HUES48 (cell line): ENCODE results near the gene NBEAL2.
A peak's percentile ranks its signal among the peaks of the same experiment; 100 is the strongest.

Experiments used
- H3K27ac ChIP-seq: one replicate; pipeline ENCODE4 v1.7.0; 2013; ENCODE audit warnings: low read depth, low read length, inconsistent platforms
- H3K27me3 ChIP-seq: 2 replicates; pipeline ENCODE4 v1.6.1; 2013; ENCODE audit warnings: mild to moderate bottlenecking, low read length; ENCODE audit not compliant: control insufficient read depth, insufficient read depth
- H3K36me3 ChIP-seq: 2 replicates; pipeline ENCODE4 v1.6.1; 2013; ENCODE audit warnings: low read length; ENCODE audit not compliant: control insufficient read depth, insufficient read depth
- H3K4me1 ChIP-seq: 2 replicates; pipeline ENCODE4 v1.6.1; 2013; ENCODE audit warnings: mild to moderate bottlenecking, low read length; ENCODE audit not compliant: control insufficient read depth, insufficient read depth
- H3K4me3 ChIP-seq: 2 replicates; pipeline ENCODE4 v1.5.1; 2013; ENCODE audit warnings: mild to moderate bottlenecking, low read depth, low read length
- H3K9ac ChIP-seq: 2 replicates; pipeline ENCODE4 v1.6.1; 2013; ENCODE audit warnings: mild to moderate bottlenecking, low read depth, low read length, moderate library complexity
- H3K9me3 ChIP-seq: 2 replicates; pipeline ENCODE4 v1.6.1; 2013; ENCODE audit warnings: low read length; ENCODE audit not compliant: control insufficient read depth, insufficient read depth

The NBEAL2 gene

GRCh38 chr3:46946416-46946815, 33.0 kb upstream of the NBEAL2 start:
- Histone ChIP-seq H3K27me3 (no peaks in the 10 kb centered on the region), H3K9ac (no peak overlapping the region), H3K4me3 (no peak overlapping the region), H3K9me3 (no peaks in the 10 kb centered on the region), H3K27ac (no peak overlapping the region), H3K4me1 (peaks cover 22% of the 10 kb centered on the region), H3K36me3 (peaks cover 5% of the 10 kb centered on the region; the same call in 1 of the 2 replicates)

- H3K27me3 ChIP-seq, result no peaks in the 10 kb centered on the region
- peaks cover 22% of the 10 kb centered on the region for H3K4me1 ChIP-seq
- no peak overlapping the region for H3K27ac ChIP-seq
- no peak overlapping the region for H3K4me3 ChIP-seq
- no peaks in the 10 kb centered on the region for H3K9me3 ChIP-seq
- no peak overlapping the region for H3K9ac ChIP-seq
- peaks cover 2% of the 10 kb centered on the region; the same call in 1 of the 2 replicates for H3K36me3 ChIP-seq
Measured at GRCh38 chr3:46946856-46947545, 32.5 kb upstream of the NBEAL2 start.

- no peaks in the 10 kb centered on the region for H3K27me3 ChIP-seq
- no peaks in the 10 kb centered on the region; the same call in 1 of the 2 replicates for H3K36me3 ChIP-seq
- peaks cover 22% of the 10 kb centered on the region for H3K4me1 ChIP-seq
- H3K27ac ChIP-seq, result no peak overlapping the region
- no peaks in the 10 kb centered on the region for H3K9me3 ChIP-seq
- H3K4me3 ChIP-seq, result no peak overlapping the region
- H3K9ac ChIP-seq, result no peak overlapping the region
Measured at GRCh38 chr3:46947546-46947901, 31.9 kb upstream of the NBEAL2 start.

- Histone ChIP-seq H3K9ac (no peak overlapping the region), H3K4me3 (no peak overlapping the region), H3K27ac (peak overlapping the region; percentile 40), H3K9me3 (no peaks in the 10 kb centered on the region), H3K36me3 (no peaks in the 10 kb centered on the region; the same call in 1 of the 2 replicates), H3K4me1 (peaks cover 21% of the 10 kb centered on the region), H3K27me3 (no peaks in the 10 kb centered on the region)
Measured at GRCh38 chr3:46947981-46948791, 31.3 kb upstream of the NBEAL2 start.

- H3K4me3 ChIP-seq, result no peak overlapping the region
Measured at GRCh38 chr3:46948830-46949671, 30.4 kb upstream of the NBEAL2 start.

GRCh38 chr3:46950177-46950576, 29.3 kb upstream of the NBEAL2 start:
- H3K27me3 ChIP-seq, result no peaks in the 10 kb centered on the region
- H3K9ac ChIP-seq, result no peak overlapping the region
- H3K27ac ChIP-seq, result no peak overlapping the region
- H3K4me1 ChIP-seq, result peaks cover 22% of the 10 kb centered on the region
- H3K36me3 ChIP-seq, result no peaks in the 10 kb centered on the region; the same call in 1 of the 2 replicates
- H3K9me3 ChIP-seq, result no peaks in the 10 kb centered on the region
- H3K4me3 ChIP-seq, result no peak overlapping the region

More at GRCh38 chr3:46948830-46949671, 30.4 kb upstream of the NBEAL2 start:
- Histone ChIP-seq H3K9me3 (no peaks in the 10 kb centered on the region), H3K4me1 (peaks cover 18% of the 10 kb centered on the region), H3K27ac (peak overlapping the region; percentile 40), H3K9ac (no peak overlapping the region), H3K36me3 (no peaks in the 10 kb centered on the region; the same call in 1 of the 2 replicates), H3K27me3 (no peaks in the 10 kb centered on the region)

- Histone ChIP-seq H3K9ac (no peak overlapping the region), H3K9me3 (no peaks in the 10 kb centered on the region), H3K36me3 (no peaks in the 10 kb centered on the region; the same call in 1 of the 2 replicates), H3K4me3 (no peak overlapping the region), H3K4me1 (peaks cover 22% of the 10 kb centered on the region), H3K27ac (no peak overlapping the region), H3K27me3 (no peaks in the 10 kb centered on the region)
Measured at GRCh38 chr3:46950650-46951241, 28.7 kb upstream of the NBEAL2 start.

GRCh38 chr3:46952813-46953212, 26.7 kb upstream of the NBEAL2 start:
- no peak overlapping the region for H3K27ac ChIP-seq
- no peaks in the 10 kb centered on the region for H3K9me3 ChIP-seq
- no peaks in the 10 kb centered on the region; the same call in 1 of the 2 replicates for H3K36me3 ChIP-seq
- H3K27me3 ChIP-seq, result no peaks in the 10 kb centered on the region
- peaks cover 22% of the 10 kb centered on the region for H3K4me1 ChIP-seq
- H3K9ac ChIP-seq, result no peak overlapping the region
- H3K4me3 ChIP-seq, result no peak overlapping the region

GRCh38 chr3:46953234-46954010, 26.0 kb upstream of the NBEAL2 start:
- Histone ChIP-seq H3K4me3 (no peak overlapping the region), H3K27me3 (no peaks in the 10 kb centered on the region)

GRCh38 chr3:46954178-46954577, 25.3 kb upstream of the NBEAL2 start:
- no peaks in the 10 kb centered on the region for H3K27me3 ChIP-seq
- no peak overlapping the region for H3K4me3 ChIP-seq
- H3K36me3 ChIP-seq, result no peaks in the 10 kb centered on the region
- H3K9ac ChIP-seq, result no peak overlapping the region
- H3K9me3 ChIP-seq, result no peaks in the 10 kb centered on the region
- H3K4me1 ChIP-seq, result peaks cover 22% of the 10 kb centered on the region
- no peak overlapping the region for H3K27ac ChIP-seq

More at GRCh38 chr3:46953234-46954010, 26.0 kb upstream of the NBEAL2 start:
- no peaks in the 10 kb centered on the region for H3K9me3 ChIP-seq
- no peaks in the 10 kb centered on the region for H3K36me3 ChIP-seq
- no peak overlapping the region for H3K27ac ChIP-seq
- peaks cover 22% of the 10 kb centered on the region for H3K4me1 ChIP-seq
- H3K9ac ChIP-seq, result no peak overlapping the region
